ENCODE results near the gene ZNF629.

GRCh38 chr16:30780549-30780948 is 6.5 kb downstream of the ZNF629 start:
- TF ChIP-seq POLR2A (IDR thresholded peaks at IDR 0.05; ENCODE audit: low read length), result no peak
- TF ChIP-seq GATA1 (IDR thresholded peaks at IDR 0.05; ENCODE audit: low read depth, low read length), result no peak
